Measurements from ENCODE around the gene CIDEC. TPM values are rescaled to one million over a fixed set of nuclear protein-coding genes. Genes with fewer than 3 reads are reported as not detected.

CIDEC gene, protein sequence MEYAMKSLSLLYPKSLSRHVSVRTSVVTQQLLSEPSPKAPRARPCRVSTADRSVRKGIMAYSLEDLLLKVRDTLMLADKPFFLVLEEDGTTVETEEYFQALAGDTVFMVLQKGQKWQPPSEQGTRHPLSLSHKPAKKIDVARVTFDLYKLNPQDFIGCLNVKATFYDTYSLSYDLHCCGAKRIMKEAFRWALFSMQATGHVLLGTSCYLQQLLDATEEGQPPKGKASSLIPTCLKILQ
- total RNA-seq (not detected), polyA plus RNA-seq (not detected)

- no peaks in the 10 kb centered on the region for H3K9me3 Mint-ChIP-seq
- Histone ChIP-seq H3K27me3 (ENCODE audit: control insufficient read depth, insufficient read depth, low read length) (no peaks in the 10 kb centered on the region), H3K9me3 (ENCODE audit: control insufficient read depth in 2 of 2, low read length in 2 of 2) (no peaks in the 10 kb centered on the region), H3K36me3 (ENCODE audit: control insufficient read depth, insufficient read depth, low read length) (no peaks in the 10 kb centered on the region), H3K27ac (ENCODE audit: insufficient read depth, low read length, poor library complexity, severe bottlenecking) (no peak within 1 kb of the TSS), H3K4me1 (ENCODE audit: control insufficient read depth, insufficient read depth, low read length, poor library complexity, severe bottlenecking) (no peaks in the 10 kb centered on the region), H3K4me3 (ENCODE audit: low read depth, low read length) (no peak within 1 kb of the TSS)
- no peaks in the 10 kb centered on the region for H3K36me3 Mint-ChIP-seq
- DNase-seq = no peak
- peaks cover 10% of the 10 kb centered on the region for H3K27me3 Mint-ChIP-seq
- no peak within 1 kb of the TSS for H3K4me3 Mint-ChIP-seq
- ATAC-seq (ENCODE audit: low read depth in 2 of 2) = no peak
- H3K4me1 Mint-ChIP-seq = no peaks in the 10 kb centered on the region
- H3K27ac Mint-ChIP-seq = peak within 1 kb of the TSS in 1 of 3 donors; percentile 75
Measured at GRCh38 chr3:9879830-9880549, at the start of gene CIDEC. Gene CIDEC (minus strand): TSS chr3:9880253. CDS start chr3:9878486, 1,767 bp downstream.

DNA sequence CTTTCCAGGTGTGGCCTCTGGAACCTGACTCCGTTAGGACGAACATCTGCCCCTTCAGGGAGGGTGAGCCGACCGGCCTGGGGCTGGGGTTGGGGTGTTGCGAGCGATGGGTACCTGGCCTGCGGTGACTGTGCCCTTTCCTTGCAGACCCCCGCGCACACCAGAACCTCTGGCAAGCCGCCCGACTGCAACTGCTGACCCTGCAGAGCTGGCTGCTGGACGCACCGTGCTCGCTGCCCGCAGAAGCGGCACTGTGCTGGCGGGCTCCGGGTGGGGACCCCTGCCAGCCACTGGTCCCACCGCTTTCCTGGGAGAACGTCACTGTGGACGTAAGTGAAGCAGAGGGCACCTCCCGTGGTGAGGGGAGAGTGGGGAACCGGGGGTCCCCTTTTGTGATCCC, 48.1 kb upstream of the CIDEC start:
- no peak overlapping the region for H3K4me3 Mint-ChIP-seq
- no peaks in the 10 kb centered on the region for H3K36me3 Mint-ChIP-seq
- H3K4me1 Mint-ChIP-seq = peaks cover 0 to 19% (median 9%) of the 10 kb centered on the region in 4 donors
- no peaks in the 10 kb centered on the region for H3K36me3 ChIP-seq (ENCODE audit: control insufficient read depth, insufficient read depth, low read length)
- H3K27me3 Mint-ChIP-seq = peaks cover 12% of the 10 kb centered on the region
- H3K27ac Mint-ChIP-seq = no peak overlapping the region
- H3K27ac ChIP-seq (ENCODE audit: insufficient read depth, low read length, poor library complexity, severe bottlenecking) = no peak overlapping the region
- H3K27me3 ChIP-seq (ENCODE audit: control insufficient read depth, insufficient read depth, low read length) = no peaks in the 10 kb centered on the region
- H3K4me1 ChIP-seq (ENCODE audit: control insufficient read depth, insufficient read depth, low read length, poor library complexity, severe bottlenecking) = peaks cover 12% of the 10 kb centered on the region
- no peak overlapping the region for H3K4me3 ChIP-seq (ENCODE audit: low read depth, low read length)
- ATAC-seq (ENCODE audit: low read depth in 2 of 2) (no peak), DNase-seq (no peak)
- H3K9me3 ChIP-seq (ENCODE audit: control insufficient read depth in 2 of 2, low read length in 2 of 2) = no peaks in the 10 kb centered on the region
- no peaks in the 10 kb centered on the region for H3K9me3 Mint-ChIP-seq

GRCh38 chr3:9918261-9919038, 38.4 kb upstream of the CIDEC start:
- H3K9me3 Mint-ChIP-seq = no peaks in the 10 kb centered on the region
- Histone ChIP-seq H3K36me3 (ENCODE audit: control insufficient read depth, insufficient read depth, low read length) (no peaks in the 10 kb centered on the region), H3K4me1 (ENCODE audit: control insufficient read depth, insufficient read depth, low read length, poor library complexity, severe bottlenecking) (peaks cover 19% of the 10 kb centered on the region), H3K27me3 (ENCODE audit: control insufficient read depth, insufficient read depth, low read length) (no peaks in the 10 kb centered on the region), H3K27ac (ENCODE audit: insufficient read depth, low read length, poor library complexity, severe bottlenecking) (no peak overlapping the region), H3K9me3 (ENCODE audit: control insufficient read depth in 2 of 2, low read length in 2 of 2) (no peaks in the 10 kb centered on the region), H3K4me3 (ENCODE audit: low read depth, low read length) (no peak overlapping the region)
- H3K27ac Mint-ChIP-seq = peak overlapping the region in 1 of 3 donors; percentile 26
- peaks cover 0 to 18% (median 3%) of the 10 kb centered on the region in 4 donors for H3K4me1 Mint-ChIP-seq
- H3K27me3 Mint-ChIP-seq = peaks cover 11% of the 10 kb centered on the region
- H3K4me3 Mint-ChIP-seq = peak overlapping the region in 1 of 4 donors; percentile 47
- no peaks in the 10 kb centered on the region for H3K36me3 Mint-ChIP-seq
- ATAC-seq (ENCODE audit: low read depth in 2 of 2) (no peak), DNase-seq (no peak)

DNA sequence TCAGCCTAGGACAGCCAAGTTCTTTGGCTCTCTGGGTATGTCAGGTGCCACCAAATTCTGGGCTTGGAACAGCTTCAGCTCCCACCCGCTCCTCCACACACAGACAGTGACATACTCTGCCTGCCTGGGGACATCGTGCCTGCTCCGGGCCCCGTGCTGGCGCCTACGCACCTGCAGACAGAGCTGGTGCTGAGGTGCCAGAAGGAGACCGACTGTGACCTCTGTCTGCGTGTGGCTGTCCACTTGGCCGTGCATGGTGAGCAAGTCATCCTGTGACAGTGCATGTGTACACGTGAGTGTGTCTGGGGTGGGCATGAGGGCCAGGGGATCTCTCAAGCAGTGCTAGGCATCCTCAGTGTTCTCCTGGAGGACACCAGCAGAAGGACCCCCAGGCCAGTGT, 37.8 kb upstream of the CIDEC start:
- H3K4me3 Mint-ChIP-seq = peak overlapping the region in 1 of 4 donors; percentile 28
- no peaks in the 10 kb centered on the region for H3K36me3 Mint-ChIP-seq
- no peaks in the 10 kb centered on the region for H3K9me3 ChIP-seq (ENCODE audit: control insufficient read depth in 2 of 2, low read length in 2 of 2)
- H3K27me3 ChIP-seq (ENCODE audit: control insufficient read depth, insufficient read depth, low read length) = no peaks in the 10 kb centered on the region
- no peak overlapping the region for H3K27ac ChIP-seq (ENCODE audit: insufficient read depth, low read length, poor library complexity, severe bottlenecking)
- DNase-seq (no peak), ATAC-seq (ENCODE audit: low read depth in 2 of 2) (no peak)
- peaks cover 20% of the 10 kb centered on the region for H3K4me1 ChIP-seq (ENCODE audit: control insufficient read depth, insufficient read depth, low read length, poor library complexity, severe bottlenecking)
- H3K9me3 Mint-ChIP-seq = no peaks in the 10 kb centered on the region
- H3K27me3 Mint-ChIP-seq = peaks cover 8% of the 10 kb centered on the region
- H3K27ac Mint-ChIP-seq = no peak overlapping the region
- H3K4me1 Mint-ChIP-seq = peaks cover 0 to 20% (median 4%) of the 10 kb centered on the region in 4 donors
- no peaks in the 10 kb centered on the region for H3K36me3 ChIP-seq (ENCODE audit: control insufficient read depth, insufficient read depth, low read length)
- no peak overlapping the region for H3K4me3 ChIP-seq (ENCODE audit: low read depth, low read length)

DNA sequence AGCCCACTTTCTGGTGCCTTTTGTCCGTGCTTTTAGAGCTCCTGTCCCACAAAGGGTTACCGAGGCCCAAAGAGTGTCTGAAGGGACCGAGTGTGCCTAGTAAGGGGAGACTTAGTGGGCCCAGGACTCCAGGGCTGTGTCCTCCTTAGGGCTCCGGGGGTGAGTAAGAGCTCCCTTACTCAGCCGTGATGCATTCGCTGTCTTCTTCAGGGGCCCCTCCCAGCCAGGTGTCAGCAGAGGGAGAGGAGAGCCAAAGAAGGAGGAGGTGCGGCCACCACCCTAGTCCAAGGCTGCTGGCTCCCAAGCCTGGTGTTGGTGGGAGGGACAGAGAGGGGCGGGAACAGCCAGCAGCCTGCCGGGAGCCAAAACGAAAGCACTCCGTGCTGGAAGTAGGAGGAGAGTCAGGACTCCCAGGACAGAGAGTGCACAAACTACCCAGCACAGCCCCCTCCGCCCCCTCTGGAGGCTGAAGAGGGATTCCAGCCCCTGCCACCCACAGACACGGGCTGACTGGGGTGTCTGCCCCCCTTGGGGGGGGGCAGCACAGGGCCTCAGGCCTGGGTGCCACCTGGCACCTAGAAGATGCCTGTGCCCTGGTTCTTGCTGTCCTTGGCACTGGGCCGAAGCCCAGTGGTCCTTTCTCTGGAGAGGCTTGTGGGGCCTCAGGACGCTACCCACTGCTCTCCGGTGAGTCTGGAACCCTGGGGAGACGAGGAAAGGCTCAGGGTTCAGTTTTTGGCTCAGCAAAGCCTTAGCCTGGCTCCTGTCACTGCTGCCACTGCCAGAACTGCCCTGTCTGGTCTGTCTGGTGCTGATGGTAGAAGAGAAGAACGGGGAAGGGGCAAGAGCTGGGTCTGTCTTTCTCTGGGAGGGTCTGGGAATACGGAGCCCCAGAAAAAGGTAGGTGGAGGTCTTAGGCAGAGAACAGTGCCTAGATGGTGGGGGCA, 37.0 kb upstream of the CIDEC start, which contains the start of gene IL17RC:
Gene IL17RC, plus strand, starts transcription at position 365 of the 947 bp plus-strand sequence. Its CDS starts 218 bp downstream, at position 583.
- Mint-ChIP-seq H3K9me3 (peaks cover 0 to 2% (median 0%) of the 10 kb centered on the region in 7 donors), H3K4me3 (peak within 1 kb of the TSS; percentile 43 to 89 (median 80)), H3K4me1 (peaks cover 0 to 27% (median 9%) of the 10 kb centered on the region in 4 donors), H3K27me3 (peaks cover 5% of the 10 kb centered on the region), H3K27ac (peak within 1 kb of the TSS in 1 of 3 donors; percentile 71), H3K36me3 (no peaks in the 10 kb centered on the region)
- DNase-seq (no peak), ATAC-seq (ENCODE audit: low read depth in 2 of 2) (no peak)
- Histone ChIP-seq H3K9me3 (ENCODE audit: control insufficient read depth in 2 of 2, low read length in 2 of 2) (no peaks in the 10 kb centered on the region), H3K4me1 (ENCODE audit: control insufficient read depth, insufficient read depth, low read length, poor library complexity, severe bottlenecking) (peaks cover 28% of the 10 kb centered on the region), H3K27me3 (ENCODE audit: control insufficient read depth, insufficient read depth, low read length) (no peaks in the 10 kb centered on the region), H3K36me3 (ENCODE audit: control insufficient read depth, insufficient read depth, low read length) (no peaks in the 10 kb centered on the region), H3K27ac (ENCODE audit: insufficient read depth, low read length, poor library complexity, severe bottlenecking) (no peak within 1 kb of the TSS), H3K4me3 (ENCODE audit: low read depth, low read length) (no peak within 1 kb of the TSS)

DNA sequence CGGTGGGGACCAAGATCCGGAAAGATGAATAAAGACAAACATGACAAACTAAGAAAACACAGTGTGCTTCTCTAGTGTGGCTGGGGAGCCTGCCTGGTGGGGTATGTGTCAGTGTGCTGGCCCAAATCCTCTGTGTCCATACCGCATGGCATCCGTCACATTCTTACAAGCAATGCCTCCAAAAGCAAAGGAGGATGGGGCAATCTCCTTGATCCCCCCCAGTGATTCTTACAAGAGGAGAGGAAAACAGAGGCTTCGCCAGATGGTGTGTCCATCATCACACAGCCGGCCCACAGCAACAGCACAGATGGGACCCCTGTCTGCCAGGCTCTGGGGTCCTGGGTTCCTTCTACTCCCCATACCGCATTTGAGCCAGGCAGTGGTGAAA, 36.3 kb upstream of the CIDEC start:
- no peak for ATAC-seq (ENCODE audit: low read depth in 2 of 2)
- Mint-ChIP-seq H3K4me1 (peaks cover 0 to 28% (median 10%) of the 10 kb centered on the region in 4 donors), H3K27me3 (peaks cover 5% of the 10 kb centered on the region), H3K27ac (peak overlapping the region in 1 of 3 donors; percentile 71), H3K36me3 (no peaks in the 10 kb centered on the region), H3K9me3 (peaks cover 0 to 2% (median 0%) of the 10 kb centered on the region in 7 donors), H3K4me3 (peak overlapping the region; percentile 43 to 89 (median 66))
- DNase-seq = no peak
- Histone ChIP-seq H3K27ac (ENCODE audit: insufficient read depth, low read length, poor library complexity, severe bottlenecking) (no peak overlapping the region), H3K27me3 (ENCODE audit: control insufficient read depth, insufficient read depth, low read length) (no peaks in the 10 kb centered on the region), H3K4me3 (ENCODE audit: low read depth, low read length) (no peak overlapping the region), H3K36me3 (ENCODE audit: control insufficient read depth, insufficient read depth, low read length) (no peaks in the 10 kb centered on the region), H3K4me1 (ENCODE audit: control insufficient read depth, insufficient read depth, low read length, poor library complexity, severe bottlenecking) (peaks cover 31% of the 10 kb centered on the region), H3K9me3 (ENCODE audit: control insufficient read depth in 2 of 2, low read length in 2 of 2) (no peaks in the 10 kb centered on the region)

All from CD4-positive, CD25-positive, alpha-beta regulatory T cell (primary cell).